ENCODE data around the gene CDKAL1.
A peak's percentile ranks its signal among the peaks of the same experiment; 100 is the strongest.
"Not testable (repeated sequence)": the region's sequence is repeated elsewhere in the genome, so short reads cannot be mapped to it uniquely, and the experiment has no call there.

CDKAL1 gene

DNA sequence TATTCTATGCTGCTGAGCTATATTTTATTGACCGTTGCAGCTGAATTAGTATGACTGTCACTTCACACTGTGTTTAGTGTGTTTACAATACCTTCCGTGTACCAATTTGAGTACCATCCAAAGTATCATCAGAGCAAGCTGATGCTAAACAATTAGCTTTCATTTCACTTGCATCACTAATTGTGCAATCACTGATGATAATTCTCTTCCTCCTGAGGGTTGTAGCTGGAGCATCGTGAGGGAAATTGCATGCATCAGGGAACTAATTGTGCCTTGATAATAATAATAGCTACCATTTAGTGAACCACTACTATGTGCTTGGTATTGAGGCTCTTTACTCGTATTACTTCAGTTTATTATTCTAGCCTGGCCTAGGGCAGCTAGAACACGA lies 674.5 kb downstream of the CDKAL1 start:
- no peak for DNase-seq (ENCODE audit: low read depth)

DNA sequence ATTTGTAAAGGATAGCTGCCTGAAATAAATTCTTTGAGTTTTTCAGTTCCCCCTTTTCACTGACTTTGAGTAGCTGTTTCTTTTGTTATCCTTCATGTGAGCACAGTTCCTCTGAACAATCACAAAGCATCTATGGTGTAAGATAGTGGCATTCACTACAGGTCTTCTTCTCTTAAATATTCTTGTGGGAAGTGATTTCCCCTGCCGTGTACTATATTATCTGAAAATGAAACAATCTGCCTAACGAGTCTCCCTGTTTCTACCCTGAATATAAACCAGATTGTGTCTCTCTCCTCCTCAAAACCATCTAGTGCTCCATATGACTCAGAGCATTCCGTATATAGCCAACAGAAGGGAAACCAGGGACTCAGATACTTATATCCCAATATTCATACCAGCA lies 679.2 kb downstream of the CDKAL1 start:
- no peak for DNase-seq (ENCODE audit: low read depth)

DNA sequence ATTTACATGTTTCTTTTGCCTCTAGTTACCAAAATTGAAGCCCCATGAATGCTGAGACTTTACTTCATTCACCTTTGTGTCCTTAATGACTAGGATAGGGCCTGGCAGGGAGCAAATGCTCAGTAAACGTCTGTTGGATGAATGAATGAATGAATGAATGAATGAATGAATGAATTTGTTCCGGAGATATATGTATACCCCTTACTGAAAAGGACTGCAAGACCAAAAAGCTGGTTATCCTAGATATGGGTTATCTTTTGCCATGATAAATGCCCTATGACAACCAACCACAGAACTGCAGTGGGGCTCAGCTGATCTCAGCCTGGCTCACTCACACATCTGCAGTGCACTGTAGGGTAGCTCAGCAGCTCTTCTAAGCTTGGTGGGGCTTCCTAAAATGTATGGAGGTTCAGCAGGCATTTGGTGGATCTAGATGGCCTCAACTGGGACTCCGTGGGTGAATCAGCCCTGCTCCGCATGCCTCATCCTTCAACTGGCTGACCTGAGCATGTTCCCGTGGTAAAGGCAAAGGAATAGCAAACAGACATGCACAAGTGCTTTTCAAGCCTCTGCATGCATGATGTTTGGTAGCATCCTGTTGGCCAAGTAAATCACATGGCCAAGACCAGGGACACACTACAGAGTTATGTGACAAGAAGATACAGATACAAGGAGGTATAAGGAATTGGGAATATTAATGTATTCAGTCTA lies 680.6 kb downstream of the CDKAL1 start:
- no peak for DNase-seq (ENCODE audit: low read depth)

DNA sequence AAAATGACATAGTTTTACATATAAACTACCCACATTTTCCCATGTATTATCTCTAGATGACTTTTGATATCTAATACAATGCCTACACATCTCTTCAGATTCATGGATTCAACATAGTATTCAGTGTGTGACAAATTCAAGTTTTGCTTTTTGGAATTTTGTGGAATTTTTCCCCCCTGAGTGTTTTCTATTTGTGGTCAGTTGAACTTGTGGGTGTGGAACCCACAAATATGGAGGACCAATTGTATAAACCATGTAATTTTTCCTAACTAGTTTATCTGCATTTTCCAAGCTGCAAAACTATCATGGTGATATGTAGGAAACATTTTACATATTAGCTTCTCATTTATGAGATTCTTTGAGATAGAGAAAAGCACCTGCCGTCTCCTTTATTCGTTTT lies 685.0 kb downstream of the CDKAL1 start:
- DNase-seq (ENCODE audit: low read depth), result no peak

DNA sequence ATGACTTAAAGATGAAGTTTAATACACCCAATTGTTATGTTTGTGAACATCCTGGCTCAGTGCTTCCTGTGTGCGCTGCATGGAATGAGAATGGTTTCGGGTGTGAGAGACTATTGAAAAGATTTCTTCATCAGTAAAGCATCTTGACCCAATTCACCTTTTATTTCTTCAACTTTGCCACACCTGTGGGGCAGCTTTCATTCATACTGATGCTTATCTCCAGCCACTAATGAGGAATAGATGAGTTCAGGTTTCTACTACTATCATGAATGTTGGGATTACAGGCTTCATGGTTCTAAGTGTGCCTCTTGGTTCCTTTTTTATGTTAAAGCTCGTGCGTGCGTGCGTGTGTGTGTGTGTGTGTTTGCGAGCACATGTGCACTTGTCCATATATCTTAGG lies 685.6 kb downstream of the CDKAL1 start:
- DNase-seq (ENCODE audit: low read depth), result no peak

DNA sequence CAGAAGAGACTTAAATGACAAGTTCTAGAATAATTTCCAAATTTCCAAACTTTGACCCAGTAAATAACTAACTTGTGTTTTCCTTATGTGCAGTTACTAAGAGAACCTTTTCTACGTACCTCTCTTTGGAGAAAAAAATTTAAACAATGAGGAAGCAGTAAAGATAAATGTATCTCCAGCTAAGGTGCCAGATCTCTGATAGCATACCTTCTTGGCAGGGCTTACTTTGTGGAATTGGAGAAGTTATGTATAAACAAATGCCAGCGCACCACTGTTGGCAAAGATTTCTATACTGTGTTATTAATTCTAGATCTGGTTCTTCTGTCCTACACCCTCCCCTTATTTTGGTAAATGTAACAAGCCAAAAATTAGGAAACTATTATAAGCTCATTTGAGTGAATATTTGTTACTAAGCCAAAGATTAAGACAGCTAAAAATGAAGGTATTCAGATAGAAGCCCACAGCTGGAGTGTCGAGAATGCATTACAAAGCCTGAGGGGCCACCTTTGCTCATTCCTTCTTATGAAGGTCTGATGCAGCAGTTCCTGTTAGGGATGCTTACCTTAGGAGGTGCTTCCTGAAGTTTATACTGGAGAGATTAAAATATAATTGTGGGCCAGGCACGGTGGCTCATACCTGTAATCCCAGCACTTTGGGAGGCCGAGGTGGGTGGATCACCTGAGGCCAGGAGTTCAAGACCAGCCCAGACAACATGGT lies 686.2 kb downstream of the CDKAL1 start:
- DNase-seq (ENCODE audit: low read depth), result no peak

DNA sequence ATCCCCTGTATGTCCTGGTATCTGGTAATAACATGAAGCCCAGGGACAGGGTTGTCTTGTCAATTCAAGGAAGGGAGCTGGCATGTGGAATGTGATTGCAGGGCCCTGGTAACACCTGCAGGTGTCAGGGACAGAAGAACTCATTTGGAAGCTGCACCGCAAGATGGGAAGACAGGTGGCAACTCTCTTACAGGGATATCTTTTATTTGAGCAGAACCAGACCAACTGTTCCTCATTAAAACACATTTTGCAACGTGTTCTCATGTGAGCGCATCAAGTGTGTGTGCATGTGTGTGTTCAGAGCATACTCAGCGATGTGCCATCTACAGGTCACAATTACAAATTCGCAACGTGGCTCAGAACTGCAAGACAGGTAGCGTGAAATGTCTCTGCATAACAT lies 688.4 kb downstream of the CDKAL1 start:
- no peak for DNase-seq (ENCODE audit: low read depth)

DNA sequence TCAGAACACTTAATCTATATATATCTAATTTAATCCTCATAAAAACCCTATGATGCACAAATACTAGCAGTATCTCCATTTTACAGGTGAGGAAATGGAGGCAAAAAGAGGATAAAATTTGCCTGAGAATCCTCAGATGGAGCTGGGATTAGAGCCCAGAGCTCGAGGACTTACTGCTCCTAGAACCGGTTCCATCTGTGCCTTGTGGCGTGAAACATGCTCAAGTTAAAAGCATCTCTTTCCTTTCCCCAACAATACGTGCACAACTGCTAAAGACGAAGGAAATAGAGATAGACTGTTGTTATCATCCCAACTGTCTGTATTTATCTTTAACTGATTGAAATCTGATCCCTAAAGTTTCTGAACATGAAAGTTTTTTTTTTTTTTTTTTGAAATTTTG lies 691.7 kb downstream of the CDKAL1 start:
- DNase-seq (ENCODE audit: low read depth), result no peak

DNA sequence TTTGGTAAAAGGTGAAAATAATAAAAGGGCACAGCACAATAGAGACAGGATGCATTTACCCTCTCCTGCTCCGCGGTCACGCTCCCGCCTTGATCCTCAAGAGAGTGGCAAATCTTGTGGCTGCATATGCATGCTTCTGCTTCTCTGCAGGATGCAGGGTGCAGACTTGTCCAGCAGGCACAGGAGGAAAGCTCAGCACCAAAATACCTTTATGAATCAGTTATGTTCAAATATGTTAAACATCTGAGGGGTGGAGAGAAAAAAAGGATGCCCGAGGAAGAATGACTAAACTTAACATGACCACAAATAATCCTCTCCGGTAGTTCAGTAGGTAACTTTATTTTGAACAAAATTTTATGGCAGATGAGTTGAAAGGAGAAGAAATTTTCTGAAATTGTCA lies 693.2 kb downstream of the CDKAL1 start:
- peak; percentile 69 for DNase-seq (ENCODE audit: low read depth)

DNA sequence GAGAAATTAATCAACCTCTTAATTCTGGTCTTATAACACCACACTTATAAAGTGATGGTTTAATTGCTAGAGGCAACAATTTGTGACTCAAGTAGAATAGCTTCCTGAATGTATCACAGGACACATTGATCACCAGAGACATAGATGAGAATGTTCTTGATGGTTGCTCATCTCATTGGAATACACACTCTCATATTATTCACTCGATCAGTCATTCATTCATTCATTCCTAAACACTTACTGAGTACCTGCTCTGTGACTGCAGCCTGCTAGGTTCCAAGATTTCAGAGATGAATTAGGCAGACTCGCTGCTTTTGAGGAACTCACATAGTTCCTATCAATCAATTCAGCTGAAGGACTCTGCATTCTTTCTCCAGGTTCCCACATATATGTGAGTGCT lies 694.2 kb downstream of the CDKAL1 start:
- DNase-seq (ENCODE audit: low read depth), result peak; percentile 36

DNA sequence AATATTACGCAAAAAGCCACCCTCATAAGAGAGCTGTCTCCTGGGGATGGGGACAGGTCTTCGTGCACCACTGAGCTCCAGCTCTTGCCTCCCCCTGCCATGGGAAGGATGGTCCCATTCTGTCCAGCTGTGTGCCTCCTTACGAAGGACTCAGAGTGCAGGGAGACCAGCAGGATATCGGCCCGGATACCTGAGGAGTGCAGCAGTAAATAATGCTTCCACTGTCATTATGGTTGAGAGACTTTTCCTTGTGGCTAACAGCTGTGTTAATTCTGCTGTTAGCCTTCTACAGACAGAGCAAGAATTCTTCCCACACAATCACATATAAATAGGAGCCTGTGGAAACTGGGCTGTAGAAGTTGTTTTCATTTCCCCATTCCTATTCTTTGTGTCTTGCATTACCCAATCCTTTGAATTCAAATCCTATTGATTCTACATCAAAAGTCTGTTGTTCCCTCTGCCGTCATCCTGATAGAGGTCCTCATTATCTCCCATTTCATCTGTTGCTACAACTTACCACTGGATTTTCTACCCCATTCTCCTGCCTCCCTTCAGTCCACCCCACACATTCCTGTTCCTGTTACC lies 694.7 kb downstream of the CDKAL1 start:
- DNase-seq (ENCODE audit: low read depth), result no peak

DNA sequence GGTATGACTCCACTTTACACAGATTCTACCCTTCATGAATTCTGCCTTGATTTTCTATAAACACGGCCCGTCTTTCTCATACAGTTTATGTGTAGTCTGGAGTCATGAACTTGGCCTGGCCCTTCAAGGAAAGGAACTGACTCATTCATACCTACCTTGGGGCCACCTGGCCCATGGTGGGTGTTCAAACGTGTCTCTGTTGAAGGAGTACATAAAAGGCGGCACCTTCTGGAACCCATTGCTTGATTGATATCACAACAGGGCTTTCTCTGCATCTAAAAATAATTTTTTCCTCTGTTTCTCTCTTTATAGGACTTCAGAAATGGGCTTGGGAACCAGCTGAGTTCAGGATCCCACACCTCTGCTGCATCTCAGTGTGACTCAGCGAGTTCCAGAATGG lies 696.3 kb downstream of the CDKAL1 start:
- no peak for DNase-seq (ENCODE audit: low read depth)

DNA sequence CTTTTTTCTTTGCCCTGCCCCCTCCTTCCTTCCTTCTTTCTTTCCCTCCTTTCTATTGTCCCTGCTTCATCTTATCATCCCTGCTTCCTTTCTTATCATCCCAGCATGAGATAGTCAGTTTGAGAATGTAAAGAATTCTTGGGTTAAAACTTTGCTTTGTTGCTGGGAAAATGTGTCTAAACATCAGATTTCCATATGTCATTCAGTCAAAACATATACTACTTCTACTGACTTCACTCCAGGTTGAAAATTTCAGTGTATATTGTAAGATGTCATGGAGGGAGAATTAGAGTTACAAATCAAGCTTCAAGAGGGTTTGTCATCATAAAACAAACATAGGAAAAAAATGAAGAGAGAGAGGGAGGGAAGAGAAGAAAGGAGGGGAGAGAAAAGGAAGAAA lies 700.9 kb downstream of the CDKAL1 start:
- no peak for DNase-seq (ENCODE audit: low read depth)

DNA sequence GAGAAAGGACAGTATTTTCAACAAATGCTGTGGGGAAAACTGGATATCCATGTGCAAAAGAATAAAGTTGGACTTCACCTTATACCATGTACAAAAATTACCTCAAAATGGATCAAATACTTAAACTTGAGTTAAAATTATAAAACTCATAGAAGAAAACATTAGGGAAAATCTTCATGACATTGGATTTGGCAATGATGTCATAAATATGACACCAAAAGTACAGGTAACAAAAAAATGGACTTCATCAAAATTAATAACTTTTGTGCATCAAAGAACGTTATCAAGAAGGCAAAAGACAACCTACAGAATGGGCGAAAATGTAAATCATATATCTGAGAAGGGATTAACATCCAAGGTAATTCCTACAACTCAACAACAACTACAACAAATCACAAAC lies 704.0 kb downstream of the CDKAL1 start:
- DNase-seq (ENCODE audit: low read depth), result no peak

DNA sequence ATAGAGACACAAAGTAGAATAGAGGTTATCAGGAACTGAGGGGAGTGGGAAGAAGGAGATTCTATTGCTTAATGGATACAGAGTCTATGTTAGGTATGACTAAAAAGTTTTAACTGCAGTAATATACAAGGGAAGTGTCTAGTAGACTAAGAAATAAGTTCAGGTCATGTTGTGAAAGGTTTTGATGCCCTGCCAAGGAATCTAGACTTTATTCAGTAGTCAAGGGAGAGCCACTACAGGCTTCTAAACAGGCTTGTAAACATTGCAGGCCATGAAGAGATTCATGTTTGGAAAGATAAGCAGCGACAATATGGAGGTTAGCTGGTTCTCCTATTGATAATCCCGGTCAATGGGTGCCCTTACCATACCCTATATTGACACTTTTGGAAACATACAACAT lies 706.5 kb downstream of the CDKAL1 start:
- DNase-seq (ENCODE audit: low read depth), result peak; percentile 87

DNA sequence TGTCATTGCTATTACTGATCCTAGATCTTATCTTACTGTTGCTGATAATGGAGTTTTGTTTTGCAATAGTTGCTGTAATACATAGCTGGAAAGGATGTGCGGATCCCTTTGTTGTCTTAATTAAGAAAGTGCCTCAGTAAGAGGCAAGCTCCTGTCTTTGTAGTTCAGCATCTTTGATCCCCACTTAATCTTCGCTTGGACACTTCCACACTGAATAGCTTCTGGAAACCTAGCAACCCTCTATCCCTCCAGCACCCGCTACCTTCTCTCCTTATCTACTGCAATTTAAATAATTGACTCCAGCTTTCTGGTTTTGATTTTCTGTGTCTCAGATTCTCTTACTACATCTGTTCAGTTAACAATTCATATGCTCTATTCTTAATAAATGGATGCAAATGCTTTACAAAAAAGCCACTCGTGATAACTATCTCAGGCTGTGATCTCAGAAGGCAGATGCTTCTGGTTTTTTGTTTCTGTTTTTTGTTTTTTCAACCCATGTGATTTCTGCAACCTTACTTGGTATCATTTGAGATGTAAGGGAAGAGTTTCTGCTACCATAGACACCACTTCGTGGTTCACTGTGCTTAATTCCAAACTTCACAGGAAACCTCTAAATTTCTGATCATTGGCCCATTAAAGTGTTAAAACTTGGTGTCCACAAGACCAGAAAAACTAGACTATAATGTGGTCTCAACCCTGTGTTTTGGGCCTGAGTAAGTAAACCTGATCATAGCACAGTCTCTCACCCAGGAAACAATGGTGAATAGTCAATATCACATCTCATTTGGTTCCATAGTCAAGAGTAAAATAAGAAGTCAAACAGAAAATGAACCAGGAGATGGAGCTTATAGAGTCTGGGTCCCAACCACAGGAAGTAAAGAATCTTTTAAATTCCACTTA lies 707.2 kb downstream of the CDKAL1 start:
- DNase-seq (ENCODE audit: low read depth), result no peak

DNA sequence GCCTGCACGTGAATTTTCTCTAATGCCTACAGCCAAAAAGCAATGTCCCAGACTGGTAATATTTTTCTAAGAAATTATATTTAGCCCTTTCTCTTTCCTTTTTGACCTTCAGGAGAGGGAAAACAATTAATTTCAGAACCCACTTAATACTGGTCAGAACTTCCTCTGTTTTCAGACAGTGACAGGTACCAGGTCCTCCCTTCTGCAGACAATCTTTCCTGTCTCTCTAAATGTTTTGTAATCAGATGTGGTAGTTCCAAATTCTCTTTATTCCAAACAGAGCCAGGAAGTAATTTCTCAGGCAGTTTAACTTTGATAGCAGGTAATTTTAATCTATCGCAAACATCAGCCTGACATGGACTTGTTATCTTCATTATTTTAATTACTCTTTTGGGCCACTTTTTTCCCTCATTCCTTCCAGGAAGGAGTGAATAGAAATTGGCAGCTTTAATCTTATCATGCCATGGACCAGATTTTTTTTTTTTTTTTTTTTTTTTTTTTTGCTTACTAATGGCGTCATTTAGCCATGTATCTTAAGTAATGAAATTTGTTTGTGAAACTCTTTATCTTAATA lies 710.7 kb downstream of the CDKAL1 start:
- DNase-seq (ENCODE audit: low read depth), result no peak

DNA sequence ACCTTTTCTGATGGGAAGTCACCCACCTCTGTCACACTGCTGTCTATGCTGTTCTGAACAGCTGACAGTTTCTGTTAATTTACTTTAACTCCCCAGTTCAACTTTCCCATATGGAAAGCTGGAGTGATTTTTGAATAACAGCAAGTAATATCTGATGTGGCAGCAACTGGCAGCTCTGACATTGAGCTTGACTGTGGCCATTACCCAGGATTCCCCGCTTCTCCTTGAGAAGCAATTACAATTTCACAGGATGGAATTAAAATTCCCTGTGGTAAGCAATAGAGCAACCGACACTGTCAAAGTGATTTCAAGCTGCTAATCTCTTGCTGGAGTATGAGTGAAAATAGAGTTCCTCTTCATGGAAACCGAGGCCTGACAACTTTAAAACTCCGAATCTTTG lies 711.2 kb downstream of the CDKAL1 start:
- DNase-seq (ENCODE audit: low read depth), result no peak

DNA sequence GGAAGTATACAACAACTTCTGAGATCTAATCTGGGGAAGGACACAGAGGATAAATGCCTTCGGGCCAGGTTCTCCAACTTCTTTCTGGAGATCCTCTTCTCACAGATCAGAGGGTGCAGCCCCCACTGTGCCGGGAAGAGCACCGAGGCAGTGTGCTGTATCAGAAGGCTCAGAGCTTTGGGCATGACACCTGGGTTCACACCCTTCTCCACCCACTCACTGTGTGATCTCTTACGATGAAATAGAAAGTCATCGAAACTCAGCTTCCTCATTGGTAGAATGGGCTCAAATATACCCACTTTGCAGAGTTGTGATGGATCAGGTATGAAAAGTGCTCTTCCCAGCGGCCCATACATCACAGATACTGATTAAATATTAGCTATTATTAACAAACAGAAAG lies 711.8 kb downstream of the CDKAL1 start:
- no peak for DNase-seq (ENCODE audit: low read depth)

DNA sequence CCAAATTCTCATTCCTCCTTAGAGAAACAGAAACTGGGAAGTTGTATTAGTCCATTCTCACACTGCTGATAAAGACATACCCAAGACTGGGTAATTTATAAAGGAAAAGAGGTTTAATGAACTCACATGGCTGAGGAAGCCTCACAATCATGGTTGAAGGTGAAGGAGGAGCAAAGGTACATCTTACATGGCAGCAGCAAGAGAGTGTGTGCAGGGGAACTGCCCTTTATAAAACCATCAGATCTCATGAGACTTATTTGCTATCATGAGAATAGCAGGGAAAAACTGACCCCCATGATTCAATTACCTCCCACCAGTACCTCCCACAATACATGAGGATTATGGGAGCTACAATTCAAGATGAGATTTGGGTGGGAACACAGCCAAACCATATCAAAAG lies 720.2 kb downstream of the CDKAL1 start:
- DNase-seq (ENCODE audit: low read depth), result not testable (repeated sequence)

DNA sequence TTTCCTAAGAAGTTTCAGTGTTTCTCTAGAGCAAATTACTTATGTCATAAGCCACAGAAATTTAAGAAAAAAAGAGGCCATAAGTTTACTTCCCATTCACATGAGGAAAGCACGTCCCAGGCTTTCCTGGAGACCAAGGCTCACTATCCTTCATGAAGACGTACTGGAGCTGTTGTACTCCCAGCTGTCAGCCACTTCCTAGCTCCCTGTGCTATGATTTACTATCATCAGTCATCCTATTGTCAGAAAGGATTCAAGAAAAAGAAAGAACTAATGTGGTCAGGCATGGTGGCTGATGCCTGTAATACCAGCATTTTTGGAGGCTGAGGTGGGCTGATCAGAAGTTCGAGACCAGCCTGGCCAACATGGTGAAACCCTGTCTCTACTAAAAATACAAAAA lies 721.9 kb downstream of the CDKAL1 start:
- no peak for DNase-seq (ENCODE audit: low read depth)

DNA sequence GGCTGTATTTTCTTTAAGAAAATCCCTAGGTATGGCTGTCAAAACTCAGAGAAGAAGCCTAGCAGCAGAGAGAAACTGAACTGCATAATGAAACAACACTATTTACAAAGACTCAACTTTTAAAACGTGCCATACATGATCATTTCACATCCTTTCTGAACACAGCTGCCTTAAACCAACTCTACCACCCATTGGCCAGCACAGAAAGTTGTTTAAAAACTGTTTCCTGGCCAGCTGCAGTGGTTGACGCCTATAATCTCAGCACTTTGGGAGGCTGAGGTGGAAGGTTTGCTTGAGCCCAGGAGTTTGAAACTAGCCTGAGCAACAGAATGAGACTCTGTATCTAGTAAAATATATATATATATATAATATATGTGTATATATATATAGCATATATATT lies 722.9 kb downstream of the CDKAL1 start:
- DNase-seq (ENCODE audit: low read depth), result no peak
